H7 (cell line): ENCODE results near the gene PYDC1. TPM values are rescaled to one million over a fixed set of nuclear protein-coding genes. Genes with fewer than 3 reads are reported as not detected.

Source experiments
- DNase-seq: peaks from one replicate; pipeline ENCODE4 v3.0.0; 2012
- H3K27me3 ChIP-seq: 2 replicates; pipeline ENCODE4 v1.6.0; 2011; ENCODE audit warnings: mild to moderate bottlenecking, low read length; ENCODE audit not compliant: control insufficient read depth, insufficient read depth
- H3K36me3 ChIP-seq: replicated peaks from 2 replicates; pipeline ENCODE4 v1.5.1; 2011; ENCODE audit warnings: low read length; ENCODE audit not compliant: control insufficient read depth, insufficient read depth
- H3K4me3 ChIP-seq: 2 replicates; pipeline ENCODE4 v1.5.1; 2011; ENCODE audit warnings: low read depth, mild to moderate bottlenecking, control low read depth, low read length, moderate library complexity; ENCODE audit not compliant: insufficient read depth
- total RNA-seq: library from RNA; depleted of rRNA; stranded (reverse); fragments of >200 nt; shearing (Covaris generic); gene quantifications from 2 replicates; pipeline ENCODE4 v1.2.3, GENCODE V29; 2014

PYDC1 gene
- total RNA-seq, 1 experiment from 2014 or later: not detected

DNA sequence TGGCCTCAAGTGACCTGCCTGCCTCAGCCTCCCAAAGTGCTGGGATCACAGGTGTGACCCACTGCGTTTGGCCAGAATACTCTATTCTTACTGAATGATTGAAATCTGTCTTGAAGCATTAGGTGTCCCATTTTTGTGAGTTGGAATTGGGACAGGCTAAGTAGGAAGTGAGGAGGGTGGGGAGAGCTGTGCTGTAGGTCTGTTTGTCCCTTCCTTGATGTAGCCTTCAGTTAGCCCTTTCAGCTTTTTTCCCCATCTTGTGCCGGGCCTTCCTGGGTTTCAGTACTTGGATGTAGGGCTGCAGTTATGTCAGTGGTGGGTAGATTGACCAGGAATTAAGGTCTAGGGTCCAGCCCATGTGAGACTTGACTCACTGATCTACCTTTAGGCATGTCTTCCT, 23.1 kb downstream of the PYDC1 start:
- H3K27me3 ChIP-seq: no peaks in the 10 kb centered on the region
- DNase-seq: no peak
- no peak overlapping the region for H3K4me3 ChIP-seq
- H3K36me3 ChIP-seq: peaks cover 68% of the 10 kb centered on the region

DNA sequence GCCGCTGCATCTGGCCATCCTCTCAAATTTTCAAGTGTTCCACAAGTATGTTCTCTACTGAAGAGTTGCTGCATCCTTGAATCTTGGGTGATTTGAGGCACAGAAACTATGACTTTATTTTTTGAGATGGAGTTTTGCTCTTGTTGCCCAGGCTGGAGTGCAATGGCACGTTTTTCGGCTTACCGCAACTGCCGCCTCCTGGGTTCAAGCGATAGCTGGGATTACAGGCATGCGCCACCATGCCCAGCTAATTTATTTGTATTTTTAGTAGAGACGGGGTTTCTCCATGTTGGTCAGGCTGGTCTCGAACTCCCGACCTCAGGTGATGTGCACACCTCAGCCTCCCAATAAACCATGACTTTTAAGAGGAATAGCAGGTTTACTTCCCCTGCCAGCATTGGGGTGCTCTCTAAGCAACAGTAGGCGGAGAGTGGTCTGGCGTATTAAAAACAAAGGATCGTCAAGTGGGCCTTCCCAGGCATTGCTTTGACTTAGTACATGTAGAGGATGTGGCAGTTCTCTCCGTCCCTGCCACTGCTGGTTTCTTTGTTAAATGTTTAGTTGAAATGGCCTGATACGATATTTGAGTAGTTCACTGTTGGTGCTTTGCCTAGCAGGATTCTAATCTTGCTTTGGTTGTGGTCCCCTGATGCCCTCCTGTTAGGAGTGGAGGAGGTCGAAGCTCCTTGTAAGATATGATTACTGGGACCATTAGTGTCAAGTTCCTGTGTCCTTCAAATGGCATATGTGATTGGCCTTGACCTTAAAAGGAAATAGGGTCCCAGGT, 23.9 kb downstream of the PYDC1 start:
- Histone ChIP-seq H3K36me3 (peaks cover 72% of the 10 kb centered on the region), H3K27me3 (no peaks in the 10 kb centered on the region), H3K4me3 (no peak overlapping the region)
- DNase-seq: no peak

DNA sequence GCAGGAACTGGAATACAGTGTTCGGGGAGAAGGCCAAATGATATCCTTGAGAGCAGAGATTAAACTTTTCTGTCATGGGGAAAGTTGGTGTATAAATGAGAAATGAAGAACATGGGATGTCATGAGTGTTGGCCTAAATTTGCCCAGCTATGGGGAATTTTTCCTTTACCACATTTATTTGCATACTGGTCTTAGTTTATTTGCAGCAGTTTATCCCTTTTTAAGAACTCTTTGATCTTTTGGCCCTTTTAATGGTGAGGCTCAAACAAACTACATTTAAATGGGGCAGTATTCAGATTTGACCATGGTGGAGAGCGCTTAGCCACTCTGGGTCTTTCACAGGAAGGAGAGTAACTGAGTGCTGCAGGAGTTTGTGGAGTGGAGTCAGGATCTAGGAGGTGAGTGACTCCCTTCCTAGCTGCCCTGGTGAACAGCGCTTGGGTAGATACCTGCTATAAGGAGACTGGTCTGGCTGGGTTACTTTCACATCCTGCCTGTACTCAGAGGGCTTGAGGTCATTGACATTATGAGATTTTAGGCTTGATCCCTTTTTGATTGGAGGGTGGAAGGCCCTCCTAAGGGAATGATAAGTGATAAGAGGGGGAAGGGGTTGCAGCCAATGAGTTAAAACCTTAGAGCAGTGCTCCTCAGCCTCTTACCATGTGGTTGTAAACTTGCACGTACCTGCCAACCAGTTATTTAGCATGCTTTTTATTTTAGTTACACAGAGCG, 25.1 kb downstream of the PYDC1 start:
- Histone ChIP-seq H3K36me3 (peaks cover 83% of the 10 kb centered on the region), H3K27me3 (no peaks in the 10 kb centered on the region), H3K4me3 (no peak overlapping the region)
- DNase-seq: no peak

DNA sequence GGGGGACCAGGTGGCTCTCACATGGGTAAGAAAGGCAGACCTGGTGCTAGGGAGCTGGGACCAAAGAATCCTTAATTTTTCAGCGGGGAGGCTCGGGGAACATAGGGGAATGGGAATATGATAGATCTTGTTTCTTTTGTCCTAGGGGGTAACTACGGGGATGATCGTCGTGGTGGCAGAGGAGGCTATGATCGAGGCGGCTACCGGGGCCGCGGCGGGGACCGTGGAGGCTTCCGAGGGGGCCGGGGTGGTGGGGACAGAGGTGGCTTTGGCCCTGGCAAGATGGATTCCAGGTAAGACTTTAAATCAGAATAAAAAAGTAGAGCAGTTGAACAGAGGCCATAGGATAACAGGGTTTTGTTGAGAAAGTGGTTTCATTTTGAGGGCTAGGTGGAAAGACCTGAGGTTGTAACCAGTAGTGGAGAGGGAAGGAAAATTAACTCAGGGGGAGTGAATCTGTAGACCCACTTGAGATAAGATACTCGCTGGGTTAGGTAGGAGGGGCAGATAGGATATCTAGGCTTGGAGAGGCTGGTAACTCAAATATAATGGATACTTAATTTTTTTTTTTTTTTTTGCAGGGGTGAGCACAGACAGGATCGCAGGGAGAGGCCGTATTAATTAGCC, 26.0 kb downstream of the PYDC1 start:
- Histone ChIP-seq H3K4me3 (no peak overlapping the region), H3K36me3 (peaks cover 86% of the 10 kb centered on the region)

DNA sequence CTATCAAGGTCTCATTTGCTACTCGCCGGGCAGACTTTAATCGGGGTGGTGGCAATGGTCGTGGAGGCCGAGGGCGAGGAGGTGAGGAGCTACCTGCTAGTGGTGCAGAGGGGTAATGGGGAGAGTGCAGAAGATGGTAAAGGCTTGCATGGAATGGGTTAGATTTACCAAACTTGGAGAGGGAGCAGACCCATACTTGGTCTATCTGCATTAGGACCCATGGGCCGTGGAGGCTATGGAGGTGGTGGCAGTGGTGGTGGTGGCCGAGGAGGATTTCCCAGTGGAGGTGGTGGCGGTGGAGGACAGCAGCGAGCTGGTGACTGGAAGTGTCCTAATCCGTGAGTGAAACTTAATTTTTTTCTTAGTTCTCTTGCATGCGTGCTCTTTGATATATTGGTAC, 26.9 kb downstream of the PYDC1 start:
- no peak overlapping the region for H3K4me3 ChIP-seq
- no peaks in the 10 kb centered on the region for H3K27me3 ChIP-seq
- peaks cover 91% of the 10 kb centered on the region for H3K36me3 ChIP-seq
- DNase-seq: no peak

More for the DNA sequence above, 26.0 kb downstream of the PYDC1 start:
- no peaks in the 10 kb centered on the region for H3K27me3 ChIP-seq
- DNase-seq: no peak

DNA sequence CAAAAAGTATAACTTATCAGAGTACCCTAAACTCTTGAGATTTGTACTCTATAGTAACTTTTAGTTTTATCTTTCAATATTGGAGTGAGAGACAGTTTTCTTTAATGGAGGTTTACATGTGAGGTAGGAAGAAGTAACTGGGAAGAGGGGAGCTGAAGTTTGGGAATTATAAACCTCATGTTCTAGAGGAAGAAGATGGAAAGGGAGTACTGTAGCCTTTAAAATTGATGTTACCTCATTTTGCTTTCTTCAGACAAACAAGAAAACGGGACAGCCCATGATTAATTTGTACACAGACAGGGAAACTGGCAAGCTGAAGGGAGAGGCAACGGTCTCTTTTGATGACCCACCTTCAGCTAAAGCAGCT, 27.5 kb downstream of the PYDC1 start:
- no peaks in the 10 kb centered on the region for H3K27me3 ChIP-seq
- DNase-seq: no peak
- no peak overlapping the region for H3K4me3 ChIP-seq
- peaks cover 87% of the 10 kb centered on the region for H3K36me3 ChIP-seq

DNA sequence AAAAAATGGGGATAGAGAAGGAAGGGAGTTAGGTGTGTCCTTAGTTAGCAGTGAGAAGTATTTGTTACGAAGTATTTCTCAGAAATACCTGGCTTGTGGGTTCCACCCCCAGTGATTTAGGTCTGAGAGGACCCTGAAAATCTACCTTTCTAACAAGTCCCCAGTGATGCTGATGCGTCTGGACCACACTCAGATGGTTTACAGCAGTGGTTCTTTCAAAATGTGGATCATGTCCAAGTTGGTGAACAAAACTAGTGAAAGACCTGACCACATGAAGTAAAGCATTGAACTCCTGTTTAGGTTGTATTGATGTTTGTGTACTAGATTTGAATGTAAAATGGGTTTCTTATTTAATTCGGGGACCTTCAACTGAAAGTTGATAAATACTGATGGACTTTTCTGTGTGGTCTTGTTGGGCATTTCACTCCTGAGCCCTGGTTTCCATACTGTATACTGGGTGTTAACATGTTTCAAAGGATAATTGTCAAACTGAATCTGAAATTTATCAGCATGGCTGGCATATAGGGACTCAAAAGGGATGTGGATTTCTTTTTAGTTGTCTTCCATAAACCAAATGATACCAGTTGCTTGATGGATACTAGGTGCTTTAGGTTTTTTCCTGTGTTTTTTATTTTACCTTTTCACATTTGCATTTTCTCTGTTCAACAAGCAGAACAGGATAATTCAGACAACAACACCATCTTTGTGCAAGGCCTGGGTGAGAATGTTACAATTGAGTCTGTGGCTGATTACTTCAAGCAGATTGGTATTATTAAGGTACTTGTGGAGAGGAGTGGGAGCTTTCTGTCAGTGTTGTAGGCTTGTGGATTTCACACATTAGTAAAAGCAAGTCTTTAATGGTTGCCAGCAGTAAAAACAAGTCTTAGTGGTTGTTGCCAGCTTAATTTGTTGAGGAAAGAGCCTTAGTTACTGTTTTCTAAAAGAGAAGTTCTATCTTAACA, 28.2 kb downstream of the PYDC1 start:
- DNase-seq: no peak
- H3K4me3 ChIP-seq: no peak overlapping the region
- peaks cover 86% of the 10 kb centered on the region for H3K36me3 ChIP-seq
- no peaks in the 10 kb centered on the region for H3K27me3 ChIP-seq

DNA sequence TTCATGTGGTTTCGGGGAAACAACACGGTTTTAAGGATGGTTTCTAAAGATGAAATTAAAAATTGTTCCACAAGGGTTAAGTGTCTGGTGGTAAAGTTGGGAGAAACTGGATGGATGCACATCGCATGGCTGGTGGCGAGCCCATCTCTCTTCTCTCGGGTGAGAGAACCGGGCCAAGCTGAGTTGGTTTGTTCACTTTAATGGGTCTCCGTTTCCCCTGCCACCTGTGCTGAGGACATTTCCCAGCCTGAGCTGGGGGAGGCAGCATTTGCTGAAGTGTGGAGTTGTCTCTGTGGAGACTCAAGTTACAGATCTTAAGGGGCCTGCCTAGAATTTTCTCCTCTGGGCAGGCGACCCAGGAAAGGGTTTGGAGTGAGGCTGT, 29.1 kb downstream of the PYDC1 start:
- H3K27me3 ChIP-seq: no peaks in the 10 kb centered on the region
- peaks cover 87% of the 10 kb centered on the region for H3K36me3 ChIP-seq
- no peak overlapping the region for H3K4me3 ChIP-seq
- no peak for DNase-seq

DNA sequence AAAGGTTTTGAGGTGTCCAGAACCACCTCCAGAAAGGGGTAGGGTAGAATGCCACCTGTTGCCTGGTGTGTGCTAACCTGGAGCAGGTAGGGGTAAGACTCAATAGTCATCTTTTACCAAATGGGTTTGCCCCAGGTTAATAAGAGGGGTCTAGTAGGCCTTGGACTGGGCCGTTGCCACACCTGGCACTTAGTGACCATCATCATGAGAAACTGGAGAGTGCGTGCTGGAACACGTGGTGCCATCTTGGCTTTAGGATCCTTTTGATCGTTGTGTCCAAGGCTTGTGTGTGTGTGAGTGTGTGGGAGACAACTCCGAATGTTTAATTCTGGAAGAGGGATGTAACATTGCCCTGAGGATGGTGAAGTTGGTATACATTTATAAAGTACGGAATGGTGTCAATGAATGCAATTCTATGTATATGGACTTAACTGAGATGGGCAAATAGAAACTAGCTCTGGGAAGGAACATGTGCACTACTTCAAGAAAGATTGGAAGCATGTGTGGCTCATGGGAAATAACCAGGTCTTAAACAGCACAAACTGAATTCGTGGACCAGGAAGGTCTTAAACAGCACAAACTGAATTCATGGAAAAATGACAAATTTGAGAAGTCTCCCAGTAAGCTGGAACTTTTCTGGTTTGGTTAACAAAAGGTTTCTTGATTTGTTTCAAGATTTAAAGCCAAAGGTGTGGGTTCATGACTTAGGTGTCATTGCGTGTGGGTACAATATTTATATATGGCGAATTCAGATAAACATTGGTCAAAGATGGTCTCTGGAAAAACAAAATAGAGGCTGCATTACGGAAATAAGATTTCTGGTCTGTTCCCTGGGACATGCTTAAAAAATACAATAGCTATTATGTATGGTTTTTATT, 29.8 kb downstream of the PYDC1 start:
- Histone ChIP-seq H3K36me3 (peaks cover 87% of the 10 kb centered on the region), H3K4me3 (no peak overlapping the region)

DNA sequence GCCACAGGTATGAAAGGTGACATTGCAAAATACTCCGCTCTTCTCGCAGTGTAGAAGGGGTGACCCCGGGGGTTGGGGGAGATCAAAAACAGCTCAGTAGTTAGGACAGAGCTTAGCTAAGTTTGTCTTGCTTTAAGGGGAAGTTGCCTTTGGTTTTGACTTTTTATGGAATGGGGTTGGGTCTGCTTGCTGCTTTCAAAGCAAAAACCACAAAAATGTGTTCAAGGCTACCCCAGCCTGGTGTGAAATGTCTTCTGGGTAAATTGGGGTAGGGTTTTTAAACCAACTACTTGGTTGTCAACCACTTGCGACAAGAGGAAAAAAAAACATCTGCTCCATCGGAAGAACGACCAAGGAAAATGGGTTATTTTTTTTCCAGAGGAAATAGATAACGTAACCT, 30.8 kb downstream of the PYDC1 start:
- H3K4me3 ChIP-seq: no peak overlapping the region
- DNase-seq: no peak
- peaks cover 81% of the 10 kb centered on the region for H3K36me3 ChIP-seq

More for the DNA sequence above, 29.8 kb downstream of the PYDC1 start:
- DNase-seq: no peak
- no peaks in the 10 kb centered on the region for H3K27me3 ChIP-seq

DNA sequence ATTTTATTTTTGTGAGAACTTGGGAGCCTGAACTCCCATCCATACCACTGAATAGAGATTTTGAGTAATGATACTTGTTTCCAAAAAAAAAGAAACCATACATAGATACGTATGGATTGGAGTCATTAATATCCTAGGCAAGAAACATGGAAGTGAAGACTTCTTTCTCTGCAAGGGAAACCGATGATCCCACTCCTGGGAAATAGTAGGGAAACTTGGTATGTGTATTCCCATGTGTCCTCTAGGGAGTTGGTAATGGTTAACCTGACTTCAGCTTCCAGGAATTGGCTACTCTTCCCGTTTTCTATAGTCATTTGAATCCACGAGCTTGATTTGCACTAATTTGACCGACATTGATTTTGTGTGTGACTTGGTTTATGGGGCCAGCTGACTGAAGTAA, 31.6 kb downstream of the PYDC1 start:
- Histone ChIP-seq H3K4me3 (no peak overlapping the region), H3K36me3 (peaks cover 74% of the 10 kb centered on the region), H3K27me3 (no peaks in the 10 kb centered on the region)
- DNase-seq: no peak

More for the DNA sequence above, 30.8 kb downstream of the PYDC1 start:
- no peaks in the 10 kb centered on the region for H3K27me3 ChIP-seq

DNA sequence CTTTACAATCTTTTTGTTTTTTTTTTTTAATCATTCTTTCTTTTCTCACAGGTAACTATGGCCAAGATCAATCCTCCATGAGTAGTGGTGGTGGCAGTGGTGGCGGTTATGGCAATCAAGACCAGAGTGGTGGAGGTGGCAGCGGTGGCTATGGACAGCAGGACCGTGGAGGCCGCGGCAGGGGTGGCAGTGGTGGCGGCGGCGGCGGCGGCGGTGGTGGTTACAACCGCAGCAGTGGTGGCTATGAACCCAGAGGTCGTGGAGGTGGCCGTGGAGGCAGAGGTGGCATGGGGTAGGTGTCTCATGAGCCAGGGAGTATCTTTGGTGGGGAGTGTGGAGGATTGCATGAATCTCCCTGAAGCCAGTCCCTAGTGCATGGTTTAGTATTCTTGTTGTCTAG, 32.0 kb downstream of the PYDC1 start:
- Histone ChIP-seq H3K36me3 (peaks cover 69% of the 10 kb centered on the region), H3K27me3 (no peaks in the 10 kb centered on the region), H3K4me3 (no peak overlapping the region)
- no peak for DNase-seq
